Activated T-helper 1 cell treated with anti-CD3 and anti-CD28 coated beads, Interleukin-12 subunit alpha, Interleukin-12 subunit beta, Interleukin-2, Interleukin-4 antibody, amounts not matched to agents 30 ng/mL and 10 ng/mL and 1 ng/mL, durations not matched to agents 14 hours and 24 hours and 36 hours (primary cell): ENCODE results near the gene TCTN3. TPM values are rescaled to one million over a fixed set of nuclear protein-coding genes. Genes with fewer than 3 reads are reported as not detected.
"Not testable (repeated sequence)": the region's sequence is repeated elsewhere in the genome, so short reads cannot be mapped to it uniquely, and the experiment has no call there.

Source experiments
- DNase-seq: peaks from one replicate; pipeline ENCODE4 v3.0.0; 2021; ENCODE audit warnings: low spot score
- H3K27ac Mint-ChIP-seq: one replicate; pipeline ENCODE4 v1.8.0; 2021; ENCODE audit warnings: mild to moderate bottlenecking, mixed read lengths
- H3K27me3 Mint-ChIP-seq: one replicate; pipeline ENCODE4 v1.8.0; 2022; ENCODE audit warnings: mild to moderate bottlenecking, moderate library complexity, mixed read lengths; ENCODE audit not compliant: insufficient read depth
- H3K36me3 Mint-ChIP-seq: one replicate; pipeline ENCODE4 v1.8.0; 2021; ENCODE audit warnings: low read depth, mixed read lengths
- H3K4me1 Mint-ChIP-seq: one replicate; pipeline ENCODE4 v1.8.0; 2021; ENCODE audit warnings: low read depth, mixed read lengths
- H3K4me3 Mint-ChIP-seq: one replicate; pipeline ENCODE4 v1.8.0; 2021; ENCODE audit warnings: mild to moderate bottlenecking, moderate library complexity, mixed read lengths
- H3K9me3 Mint-ChIP-seq: one replicate; pipeline ENCODE4 v1.8.0; 2021; ENCODE audit warnings: mixed read lengths
- intact Hi-C: fragments of 100-400 bp; cut with micrococcal nuclease; formaldehyde crosslinking; loops from one replicate; pipeline ENCODE4 v1.15.1; 2024
- total RNA-seq: library from RNA; stranded (reverse); gene quantifications from 2 replicates; pipeline ENCODE4 v1.2.3, GENCODE V29; 2022

TCTN3 gene
- total RNA-seq, 1 donor from 2014 or later = 56.3 TPM

GRCh38 chr10:95648138-95648537 lies 45.6 kb downstream of the TCTN3 start:
- intact Hi-C loops = no loop called here
- Mint-ChIP-seq H3K27me3 (no peaks in the 10 kb centered on the region), H3K4me3 (no peak overlapping the region), H3K9me3 (peaks cover 13% of the 10 kb centered on the region), H3K4me1 (peaks cover 31% of the 10 kb centered on the region), H3K27ac (no peak overlapping the region), H3K36me3 (peaks cover 65% of the 10 kb centered on the region)
- DNase-seq = no peak

GRCh38 chr10:95646160-95646559 lies 47.6 kb downstream of the TCTN3 start:
- DNase-seq = no peak
- Mint-ChIP-seq H3K9me3 (peaks cover 2% of the 10 kb centered on the region), H3K27me3 (no peaks in the 10 kb centered on the region), H3K36me3 (peaks cover 52% of the 10 kb centered on the region), H3K4me3 (no peak overlapping the region), H3K4me1 (peaks cover 31% of the 10 kb centered on the region), H3K27ac (no peak overlapping the region)
- intact Hi-C loops = no loop called here

- peaks cover 31% of the 10 kb centered on the region for H3K4me1 Mint-ChIP-seq
- no peaks in the 10 kb centered on the region for H3K27me3 Mint-ChIP-seq
- intact Hi-C loops = no loop called here
- DNase-seq = no peak
- H3K9me3 Mint-ChIP-seq = no peaks in the 10 kb centered on the region
- H3K27ac Mint-ChIP-seq = no peak overlapping the region
- no peak overlapping the region for H3K4me3 Mint-ChIP-seq
- peaks cover 49% of the 10 kb centered on the region for H3K36me3 Mint-ChIP-seq
Measured at GRCh38 chr10:95644901-95645300, 48.8 kb downstream of the TCTN3 start.

- Mint-ChIP-seq H3K27me3 (no peaks in the 10 kb centered on the region), H3K4me1 (peaks cover 15% of the 10 kb centered on the region), H3K4me3 (no peak overlapping the region), H3K36me3 (peaks cover 33% of the 10 kb centered on the region), H3K27ac (no peak overlapping the region), H3K9me3 (no peaks in the 10 kb centered on the region)
- DNase-seq = no peak
- intact Hi-C loops = no loop called here
Measured at GRCh38 chr10:95640891-95641315, 52.8 kb downstream of the TCTN3 start.

GRCh38 chr10:95637911-95638310 lies 55.8 kb downstream of the TCTN3 start:
- no peak overlapping the region for H3K4me3 Mint-ChIP-seq
- H3K9me3 Mint-ChIP-seq = no peaks in the 10 kb centered on the region
- H3K36me3 Mint-ChIP-seq = peaks cover 49% of the 10 kb centered on the region

GRCh38 chr10:95637140-95637539 lies 56.6 kb downstream of the TCTN3 start:
- no peak for DNase-seq
- Mint-ChIP-seq H3K36me3 (peaks cover 50% of the 10 kb centered on the region), H3K4me3 (no peak overlapping the region), H3K27ac (no peak overlapping the region), H3K27me3 (no peaks in the 10 kb centered on the region), H3K4me1 (no peaks in the 10 kb centered on the region), H3K9me3 (no peaks in the 10 kb centered on the region)
- intact Hi-C loops = no loop called here

More at GRCh38 chr10:95637911-95638310, 55.8 kb downstream of the TCTN3 start:
- DNase-seq = no peak
- Mint-ChIP-seq H3K4me1 (no peaks in the 10 kb centered on the region), H3K27ac (no peak overlapping the region), H3K27me3 (no peaks in the 10 kb centered on the region)
- intact Hi-C loops = no loop called here

- Mint-ChIP-seq H3K4me1 (no peaks in the 10 kb centered on the region), H3K9me3 (no peaks in the 10 kb centered on the region), H3K27me3 (no peaks in the 10 kb centered on the region), H3K36me3 (peaks cover 52% of the 10 kb centered on the region), H3K4me3 (no peak overlapping the region), H3K27ac (no peak overlapping the region)
- intact Hi-C loops = no loop called here
- DNase-seq = no peak
Measured at GRCh38 chr10:95635319-95635733, 58.4 kb downstream of the TCTN3 start.

- no peaks in the 10 kb centered on the region for H3K9me3 Mint-ChIP-seq
- H3K27ac Mint-ChIP-seq = no peak overlapping the region
- H3K27me3 Mint-ChIP-seq = no peaks in the 10 kb centered on the region
- H3K36me3 Mint-ChIP-seq = peaks cover 63% of the 10 kb centered on the region
- no peak overlapping the region for H3K4me3 Mint-ChIP-seq
- DNase-seq = no peak
- intact Hi-C loops = no loop called here
- no peaks in the 10 kb centered on the region for H3K4me1 Mint-ChIP-seq
Measured at GRCh38 chr10:95628786-95629185, 64.9 kb downstream of the TCTN3 start.

- Mint-ChIP-seq H3K4me1 (no peaks in the 10 kb centered on the region), H3K36me3 (peaks cover 49% of the 10 kb centered on the region), H3K27ac (no peak overlapping the region), H3K4me3 (no peak overlapping the region), H3K27me3 (no peaks in the 10 kb centered on the region), H3K9me3 (no peaks in the 10 kb centered on the region)
- intact Hi-C loops = no loop called here
- no peak for DNase-seq
Measured at GRCh38 chr10:95626500-95626899, 67.2 kb downstream of the TCTN3 start.

- H3K4me3 Mint-ChIP-seq, H3K4me1 Mint-ChIP-seq, intact Hi-C loops, H3K27me3 Mint-ChIP-seq, DNase-seq, H3K27ac Mint-ChIP-seq, H3K9me3 Mint-ChIP-seq: not testable (repeated sequence)
- peaks cover 47% of the 10 kb centered on the region for H3K36me3 Mint-ChIP-seq
Measured at GRCh38 chr10:95620415-95620814, 73.3 kb downstream of the TCTN3 start.

- Mint-ChIP-seq H3K4me3 (no peak overlapping the region), H3K9me3 (no peaks in the 10 kb centered on the region), H3K27ac (no peak overlapping the region), H3K36me3 (peaks cover 53% of the 10 kb centered on the region), H3K4me1 (no peaks in the 10 kb centered on the region), H3K27me3 (no peaks in the 10 kb centered on the region)
- DNase-seq = no peak
- intact Hi-C loops = no loop called here
Measured at GRCh38 chr10:95618101-95618500, 75.6 kb downstream of the TCTN3 start.

GRCh38 chr10:95616446-95616845 lies 77.3 kb downstream of the TCTN3 start:
- intact Hi-C loops = no loop called here
- Mint-ChIP-seq H3K36me3 (peaks cover 58% of the 10 kb centered on the region), H3K4me1 (no peaks in the 10 kb centered on the region), H3K4me3 (no peak overlapping the region), H3K27me3 (no peaks in the 10 kb centered on the region), H3K9me3 (no peaks in the 10 kb centered on the region), H3K27ac (no peak overlapping the region)
- no peak for DNase-seq
